Measurements from ENCODE around the gene CACNA2D2. TPM values are rescaled to one million over a fixed set of nuclear protein-coding genes. Genes with fewer than 3 reads are reported as not detected.

The CACNA2D2 gene
- total RNA-seq, 1 donor from 2014 or later: 0.21 TPM

DNA sequence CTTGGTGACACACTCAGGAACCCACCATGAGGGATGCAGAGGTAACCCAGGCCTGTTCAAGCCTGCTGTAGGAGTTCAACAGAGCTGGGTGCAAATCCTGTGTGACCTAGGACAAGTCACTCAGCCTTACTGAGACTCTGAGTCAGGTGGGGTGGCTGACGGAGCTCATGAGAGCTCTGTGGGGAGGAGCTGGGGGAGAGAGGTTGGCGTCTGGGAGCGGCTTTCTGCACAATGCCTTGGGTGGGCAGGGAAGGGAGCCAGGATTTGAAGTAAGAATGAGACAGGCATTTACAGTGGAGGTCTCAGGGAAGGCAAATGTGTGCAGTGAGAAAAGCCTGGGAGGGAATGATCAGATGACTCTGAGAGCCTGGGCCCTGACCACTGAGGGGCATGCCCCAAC lies 45.8 kb upstream of the CACNA2D2 start:
- Histone ChIP-seq H3K27me3 (ENCODE audit: control insufficient read depth, insufficient read depth, low read length) (peaks cover 9% of the 10 kb centered on the region), H3K36me3 (ENCODE audit: control insufficient read depth, insufficient read depth, low read length) (no peaks in the 10 kb centered on the region), H3K4me3 (ENCODE audit: low read depth, low read length) (no peak overlapping the region)
- no peak for TF ChIP-seq CTCF (IDR thresholded peaks at IDR 0.05; ENCODE audit: insufficient read depth, low read length, poor library complexity, severe bottlenecking)
- no peak for DNase-seq (ENCODE audit: low read depth)

- DNase-seq (ENCODE audit: low read depth): no peak
- peaks cover 4% of the 10 kb centered on the region for H3K27me3 ChIP-seq (ENCODE audit: control insufficient read depth, insufficient read depth, low read length)
- no peak for TF ChIP-seq CTCF (IDR thresholded peaks at IDR 0.05; ENCODE audit: insufficient read depth, low read length, poor library complexity, severe bottlenecking)
- H3K36me3 ChIP-seq (ENCODE audit: control insufficient read depth, insufficient read depth, low read length): no peaks in the 10 kb centered on the region
- no peak overlapping the region for H3K4me3 ChIP-seq (ENCODE audit: low read depth, low read length)
These were observed 42.3 kb upstream of the CACNA2D2 start for GRCh38 chr3:50545781-50546180.

DNA sequence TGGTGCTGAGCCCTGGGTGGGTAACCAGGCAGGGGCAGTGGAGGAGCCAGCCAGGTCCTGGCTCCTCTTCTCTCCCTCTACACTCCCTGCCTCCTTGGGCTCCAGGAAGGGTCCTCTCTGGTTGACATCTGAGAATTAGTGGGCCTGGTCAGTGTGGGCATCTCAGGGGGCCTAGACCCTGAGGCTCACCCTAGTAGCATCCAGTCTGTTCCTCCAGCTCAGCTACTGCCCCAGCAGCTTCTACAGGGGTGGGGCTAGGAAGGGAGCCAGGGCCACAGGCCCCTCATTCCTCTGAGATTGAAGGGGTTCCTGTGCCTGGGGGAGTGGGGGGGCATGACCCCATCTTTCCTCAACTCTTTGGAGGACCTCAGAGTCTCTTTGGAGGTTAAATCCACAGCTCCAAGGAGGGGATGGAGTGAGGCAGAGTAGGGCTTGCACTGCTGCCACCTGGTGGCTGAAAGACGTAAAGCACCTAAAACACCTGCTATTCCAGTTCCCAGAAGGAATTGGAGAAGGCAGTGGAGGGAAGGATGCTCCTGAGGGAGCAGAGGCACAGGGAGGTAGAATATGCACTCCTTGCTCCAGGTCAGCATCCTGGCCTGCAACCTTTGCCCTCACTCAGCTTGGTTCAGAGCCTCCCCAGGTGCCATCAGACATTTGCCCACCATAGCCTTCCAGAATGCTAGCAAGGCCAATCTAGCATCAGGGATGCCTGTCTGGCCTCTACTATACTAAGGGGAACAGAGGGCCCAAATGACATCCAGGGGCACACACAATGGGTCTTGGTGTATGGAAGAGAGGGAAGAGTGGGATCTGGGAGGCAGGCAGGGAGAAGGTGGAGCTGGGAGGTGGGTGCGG lies 39.0 kb upstream of the CACNA2D2 start:
- DNase-seq (ENCODE audit: low read depth): no peak
- no peak overlapping the region for H3K4me3 ChIP-seq (ENCODE audit: low read depth, low read length)
- H3K27me3 ChIP-seq (ENCODE audit: control insufficient read depth, insufficient read depth, low read length): peaks cover 20% of the 10 kb centered on the region
- no peaks in the 10 kb centered on the region for H3K36me3 ChIP-seq (ENCODE audit: control insufficient read depth, insufficient read depth, low read length)
- TF ChIP-seq CTCF (IDR thresholded peaks at IDR 0.05; ENCODE audit: insufficient read depth, low read length, poor library complexity, severe bottlenecking): peak; percentile 86

- no peak overlapping the region for H3K4me3 ChIP-seq (ENCODE audit: low read depth, low read length)
- TF ChIP-seq CTCF (IDR thresholded peaks at IDR 0.05; ENCODE audit: insufficient read depth, low read length, poor library complexity, severe bottlenecking): no peak
- H3K36me3 ChIP-seq (ENCODE audit: control insufficient read depth, insufficient read depth, low read length): no peaks in the 10 kb centered on the region
- H3K27me3 ChIP-seq (ENCODE audit: control insufficient read depth, insufficient read depth, low read length): peaks cover 26% of the 10 kb centered on the region
- no peak for DNase-seq (ENCODE audit: low read depth)
These were observed 36.2 kb upstream of the CACNA2D2 start for GRCh38 chr3:50539356-50540286.

DNA sequence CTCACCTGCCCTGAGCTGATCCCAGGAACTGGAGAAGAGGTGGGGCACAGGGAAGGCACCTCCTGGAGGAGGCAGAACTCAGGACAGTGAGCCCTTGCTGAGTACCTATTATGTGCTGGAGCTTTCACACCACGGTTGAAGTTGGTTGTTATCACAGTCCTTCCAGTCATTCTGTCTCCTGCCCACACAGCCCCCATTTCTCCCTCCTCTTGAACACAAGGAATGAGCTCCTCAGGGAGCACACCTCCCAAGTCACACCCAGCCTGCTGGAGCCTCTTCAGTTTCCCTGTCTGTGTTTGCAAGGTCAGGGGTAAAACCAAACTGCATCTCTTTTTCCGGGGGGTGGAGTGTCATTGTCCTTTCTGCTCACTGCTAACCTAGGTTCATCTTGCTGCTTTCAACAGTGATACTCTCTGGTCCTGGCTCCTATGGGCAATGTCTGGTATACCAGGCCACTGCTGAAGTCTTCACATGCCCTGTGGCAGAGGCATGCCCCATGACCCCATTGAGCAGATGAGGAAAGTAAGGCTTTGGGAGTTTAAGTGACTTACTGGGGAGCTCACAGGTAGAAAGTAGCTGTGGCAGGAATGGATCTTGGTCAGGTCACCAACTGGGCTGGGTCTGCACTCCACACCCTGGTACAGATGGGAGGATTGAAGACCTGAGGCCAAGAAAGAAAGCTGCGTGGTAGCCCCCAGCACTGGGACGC lies 34.1 kb upstream of the CACNA2D2 start:
- H3K36me3 ChIP-seq (ENCODE audit: control insufficient read depth, insufficient read depth, low read length): no peaks in the 10 kb centered on the region
- no peak for DNase-seq (ENCODE audit: low read depth)
- peaks cover 36% of the 10 kb centered on the region for H3K27me3 ChIP-seq (ENCODE audit: control insufficient read depth, insufficient read depth, low read length)
- H3K4me3 ChIP-seq (ENCODE audit: low read depth, low read length): no peak overlapping the region
- TF ChIP-seq CTCF (IDR thresholded peaks at IDR 0.05; ENCODE audit: insufficient read depth, low read length, poor library complexity, severe bottlenecking): no peak

Data from kidney epithelial cell (primary cell).